IMR-90 (cell line): ENCODE results near the gene ERCC8.
A peak's percentile ranks its signal among the peaks of the same experiment; 100 is the strongest.

Experiments used
- CTCF ChIP-seq: conservative IDR thresholded peaks from 2 replicates; pipeline ENCODE4 v1.5.1; 2012; ENCODE audit warnings: mild to moderate bottlenecking, low read depth, low read length, improper control_type of control experiment
- MAFK ChIP-seq: IDR thresholded peaks from 2 replicates; pipeline ENCODE4 v1.6.1; 2012; ENCODE audit warnings: low read depth, low read length, improper control_type of control experiment
- MAZ ChIP-seq: IDR thresholded peaks from 2 replicates; pipeline ENCODE4 v1.6.1; 2012; ENCODE audit warnings: low read depth, mild to moderate bottlenecking, low read length, improper control_type of control experiment, moderate library complexity, borderline replicate concordance
- POLR2A ChIP-seq: IDR thresholded peaks from 2 replicates; pipeline ENCODE4 v1.6.1; 2012; ENCODE audit warnings: mild to moderate bottlenecking, low read depth, low read length
- RAD21 ChIP-seq: IDR thresholded peaks from 2 replicates; pipeline ENCODE4 v1.6.1; 2012; ENCODE audit warnings: low read length, improper control_type of control experiment
- RCOR1 ChIP-seq: IDR thresholded peaks from 2 replicates; pipeline ENCODE4 v1.6.1; 2012; ENCODE audit warnings: mild to moderate bottlenecking, low read length, improper control_type of control experiment; ENCODE audit not compliant: insufficient replicate concordance
- SMC3 ChIP-seq: fragments of 150-350 bp; IDR thresholded peaks from 2 replicates; pipeline ENCODE4 v1.6.1; 2016; ENCODE audit warnings: low read depth, mild to moderate bottlenecking, antibody characterized with exemption, low read length, moderate library complexity
- TF ChIP-seq, protein P1 (sequence below): fragments of 150-350 bp; IDR thresholded peaks from 2 replicates; pipeline ENCODE4 v1.6.1; 2017; ENCODE audit warnings: mild to moderate bottlenecking, antibody characterized with exemption, low read length, low read depth
- TF ChIP-seq, protein P2 (sequence below): fragments of 150-350 bp; IDR thresholded peaks from 2 replicates; pipeline ENCODE4 v1.6.1; 2016; ENCODE audit warnings: low read depth, mild to moderate bottlenecking, low read length, moderate library complexity, borderline replicate concordance

GRCh38 chr5:60944904-60945812 is at the start of gene ERCC8, which contains the start of gene NDUFAF2:
- TF ChIP-seq CTCF (no peak), POLR2A (peak; percentile 65; the same call in 1 of the 2 replicates), RAD21 (no peak), MAZ (no peak), RCOR1 (no peak), MAFK (no peak), SMC3 (no peak)
- TF ChIP-seq, protein P1, sequence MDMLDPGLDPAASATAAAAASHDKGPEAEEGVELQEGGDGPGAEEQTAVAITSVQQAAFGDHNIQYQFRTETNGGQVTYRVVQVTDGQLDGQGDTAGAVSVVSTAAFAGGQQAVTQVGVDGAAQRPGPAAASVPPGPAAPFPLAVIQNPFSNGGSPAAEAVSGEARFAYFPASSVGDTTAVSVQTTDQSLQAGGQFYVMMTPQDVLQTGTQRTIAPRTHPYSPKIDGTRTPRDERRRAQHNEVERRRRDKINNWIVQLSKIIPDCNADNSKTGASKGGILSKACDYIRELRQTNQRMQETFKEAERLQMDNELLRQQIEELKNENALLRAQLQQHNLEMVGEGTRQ, result no peak; the same call in 1 of the 2 replicates
- TF ChIP-seq, protein P2, sequence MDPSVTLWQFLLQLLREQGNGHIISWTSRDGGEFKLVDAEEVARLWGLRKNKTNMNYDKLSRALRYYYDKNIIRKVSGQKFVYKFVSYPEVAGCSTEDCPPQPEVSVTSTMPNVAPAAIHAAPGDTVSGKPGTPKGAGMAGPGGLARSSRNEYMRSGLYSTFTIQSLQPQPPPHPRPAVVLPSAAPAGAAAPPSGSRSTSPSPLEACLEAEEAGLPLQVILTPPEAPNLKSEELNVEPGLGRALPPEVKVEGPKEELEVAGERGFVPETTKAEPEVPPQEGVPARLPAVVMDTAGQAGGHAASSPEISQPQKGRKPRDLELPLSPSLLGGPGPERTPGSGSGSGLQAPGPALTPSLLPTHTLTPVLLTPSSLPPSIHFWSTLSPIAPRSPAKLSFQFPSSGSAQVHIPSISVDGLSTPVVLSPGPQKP, result no peak
